Liver (tissue), 9 donors: Measurements from ENCODE around the gene CDH4. TPM values are rescaled to one million over a fixed set of nuclear protein-coding genes. Genes with fewer than 3 reads are reported as not detected.

ENCODE experiments used
- DNase-seq: peaks from one replicate; pipeline ENCODE4 v3.0.0-alpha.2; 2017; ENCODE audit warnings: low spot score
- H3K27ac ChIP-seq, 2 donors: one replicate each; pipeline ENCODE4 v1.7.0; 2013; ENCODE audit warnings: inconsistent platforms in 2 of 2, low read length in 2 of 2, control low read depth in 1 of 2, low read depth in 1 of 2, mild to moderate bottlenecking in 1 of 2
- H3K27me3 ChIP-seq, 4 donors: one replicate each; pipeline versions ENCODE4 v1.6.1 to v1.7.0; 2013; ENCODE audit warnings: low read length in 3 of 4, inconsistent platforms in 1 of 4, mild to moderate bottlenecking in 1 of 4, moderate library complexity in 1 of 4; ENCODE audit not compliant: control insufficient read depth in 4 of 4, insufficient read depth in 4 of 4
- H3K36me3 ChIP-seq, 4 donors: one replicate each; pipeline versions ENCODE4 v1.6.1 to v1.7.0; 2013; ENCODE audit warnings: low read length in 3 of 4, mild to moderate bottlenecking in 3 of 4, low read depth in 1 of 4, moderate library complexity in 1 of 4; ENCODE audit not compliant: control insufficient read depth in 4 of 4, insufficient read depth in 3 of 4
- H3K4me1 ChIP-seq, 4 donors: one replicate each; pipeline versions ENCODE4 v1.6.1 to v1.7.0; 2013; ENCODE audit warnings: low read length in 3 of 4, mild to moderate bottlenecking in 3 of 4, moderate library complexity in 1 of 4; ENCODE audit not compliant: control insufficient read depth in 4 of 4, insufficient read depth in 4 of 4
- H3K4me3 ChIP-seq, 3 donors: one replicate each; pipeline versions ENCODE4 v1.6.1 to v1.7.0; 2013; ENCODE audit warnings: low read length in 3 of 3, control low read depth in 1 of 3, low read depth in 1 of 3, mild to moderate bottlenecking in 1 of 3
- H3K9ac ChIP-seq, 2 donors: one replicate each; pipeline ENCODE4 v1.7.0; 2013; ENCODE audit warnings: low read length in 2 of 2, mild to moderate bottlenecking in 2 of 2, moderate library complexity in 2 of 2, control low read depth in 1 of 2, low read depth in 1 of 2
- H3K9me3 ChIP-seq, 4 donors: one replicate each; pipeline versions ENCODE4 v1.6.1 to v1.7.0; 2013; ENCODE audit warnings: low read length in 3 of 4; ENCODE audit not compliant: control insufficient read depth in 4 of 4
- ATF3 ChIP-seq: IDR thresholded peaks from 2 replicates; pipeline ENCODE4 v1.6.1; 2016; ENCODE audit warnings: antibody characterized with exemption
- EGR1 ChIP-seq, 2 donors: IDR thresholded peaks; 2 replicates each; pipeline ENCODE4 v1.6.1; 2016 to 2018; ENCODE audit warnings: antibody characterized with exemption in 2 of 2, low read depth in 2 of 2
- FOXA1 ChIP-seq: IDR thresholded peaks from 2 replicates; pipeline ENCODE4 v1.6.1; 2016; ENCODE audit warnings: antibody characterized with exemption
- FOXA2 ChIP-seq: IDR thresholded peaks from 2 replicates; pipeline ENCODE4 v1.6.1; 2016; ENCODE audit warnings: antibody characterized with exemption
- GABPA ChIP-seq, 2 donors: IDR thresholded peaks in 1 of 2; conservative IDR thresholded peaks in 1 of 2; 2 replicates each; pipeline ENCODE4 v1.6.1; 2016; ENCODE audit warnings: antibody characterized with exemption in 2 of 2, mild to moderate bottlenecking in 1 of 2, moderate library complexity in 1 of 2
- HNF4A ChIP-seq, 2 donors: conservative IDR thresholded peaks; 2 replicates each; pipeline ENCODE4 v1.6.1; 2016; ENCODE audit warnings: antibody characterized with exemption in 2 of 2, mild to moderate bottlenecking in 2 of 2
- HNF4G ChIP-seq: IDR thresholded peaks from 2 replicates; pipeline ENCODE4 v1.6.1; 2016; ENCODE audit warnings: antibody characterized with exemption
- JUND ChIP-seq, 2 donors: IDR thresholded peaks; 2 replicates each; pipeline ENCODE4 v1.6.1; 2016; ENCODE audit warnings: antibody characterized with exemption in 2 of 2
- MAX ChIP-seq: IDR thresholded peaks from 2 replicates; pipeline ENCODE4 v1.6.1; 2016; ENCODE audit warnings: antibody characterized with exemption
- NR2F2 ChIP-seq: IDR thresholded peaks from 2 replicates; pipeline ENCODE4 v1.6.1; 2016; ENCODE audit warnings: antibody characterized with exemption
- RAD21 ChIP-seq, 2 donors: IDR thresholded peaks; 2 replicates each; pipeline ENCODE4 v1.6.1; 2016; ENCODE audit warnings: antibody characterized with exemption in 2 of 2, mild to moderate bottlenecking in 2 of 2
- SP1 ChIP-seq: IDR thresholded peaks from 2 replicates; pipeline ENCODE4 v1.6.1; 2018; ENCODE audit warnings: antibody characterized with exemption, mild to moderate bottlenecking
- TAF1 ChIP-seq: conservative IDR thresholded peaks from 2 replicates; pipeline ENCODE4 v1.6.1; 2016; ENCODE audit warnings: antibody characterized with exemption, mild to moderate bottlenecking
- WGBS: extraction: QIAGEN DNeasy Blood & Tissue Kit; methylation state at CpG from one replicate; pipeline ENCODE4 v1.1.7; 2013; 5-methylcytosine and 5-hydroxymethylcytosine counted together
- polyA plus RNA-seq, 2 donors: library from polyadenylated mRNA; stranded (reverse) in 1 of 2; unstranded in 1 of 2; fragments of 200-250 nt in 1 of 2; fragments of >200 nt in 1 of 2; fragmentation: Nextera tagmentation in 1 of 2; extraction: Ambion mirVana in 1 of 2; gene quantifications; one replicate each; pipeline versions ENCODE4 v1.2.1 to v1.2.3, GENCODE V29; 2013 to 2015
- total RNA-seq, 2 donors: library from RNA; depleted of rRNA; stranded (reverse); fragments of >200 nt; gene quantifications; one replicate each; pipeline ENCODE4 v1.2.3, GENCODE V29; 2014
- TF ChIP-seq, protein P1 (sequence below): fragments of 150-350 bp; IDR thresholded peaks from 2 replicates; pipeline ENCODE4 v1.5.1; 2017; ENCODE audit warnings: improper control_type of control experiment, low read depth, low read length; ENCODE audit not compliant: missing input control
- TF ChIP-seq, protein P2 (sequence below): IDR thresholded peaks from 2 replicates; pipeline ENCODE4 v1.6.1; 2016; ENCODE audit warnings: antibody characterized with exemption, mild to moderate bottlenecking
- donor health status: healthy.
- donor health status: healthy.
- donor health status: healthy.
- donor health status: healthy.
- donor health status: healthy.

The CDH4 gene
- total and polyA plus RNA-seq, 4 donors = 0.03 to 0.25 (median 0.19) TPM; not detected in 1

DNA sequence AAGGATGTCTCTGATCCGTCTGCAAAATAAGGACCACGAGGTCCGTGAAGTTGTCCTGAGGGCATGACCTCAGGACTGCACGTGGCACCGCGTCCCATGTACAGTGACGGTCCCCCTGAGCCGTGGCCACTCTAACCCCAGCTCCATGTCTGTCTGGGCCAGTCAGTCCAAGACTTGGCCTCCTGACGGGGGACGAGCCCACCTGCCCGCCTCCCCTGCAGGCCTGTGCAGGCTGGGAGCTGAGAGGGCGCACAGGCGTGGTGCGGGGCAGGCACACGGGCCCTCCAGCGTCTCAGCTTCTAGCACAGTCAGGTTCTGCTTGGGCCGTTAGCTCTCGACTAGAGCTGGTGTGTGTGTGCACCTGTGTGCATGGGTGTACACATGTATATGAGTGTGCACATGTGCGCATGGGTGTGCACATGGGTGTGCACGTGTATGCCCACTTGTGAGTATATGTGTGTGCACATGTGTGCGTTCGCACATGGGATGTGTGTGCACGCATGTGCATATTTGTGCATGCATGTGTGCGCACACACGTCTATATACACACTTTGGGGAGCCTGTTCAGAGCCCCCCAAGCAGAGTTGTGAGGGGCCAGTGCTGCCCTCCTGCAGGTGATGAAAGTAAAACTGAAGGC lies 506.6 kb downstream of the CDH4 start:
- Histone ChIP-seq H3K27ac (no peak overlapping the region), H3K9me3 (no peaks in the 10 kb centered on the region), H3K4me1 (no peaks in the 10 kb centered on the region), H3K4me3 (no peak overlapping the region), H3K9ac (no peak overlapping the region), H3K27me3 (peaks cover 0 to 3% (median 0%) of the 10 kb centered on the region in 4 donors), H3K36me3 (no peaks in the 10 kb centered on the region)
- no peak for TF ChIP-seq RAD21 (IDR thresholded peaks at IDR 0.05)
- TF ChIP-seq TAF1 = no peak
- TF ChIP-seq HNF4G = no peak
- TF ChIP-seq ATF3 = no peak
- TF ChIP-seq SP1 = no peak
- TF ChIP-seq GABPA (IDR thresholded peaks at IDR 0.05 in 1 of 2, conservative IDR thresholded peaks at IDR 0.05 in 1 of 2) = no peak
- TF ChIP-seq FOXA1 = no peak
- TF ChIP-seq MAX = no peak
- TF ChIP-seq, protein P1, sequence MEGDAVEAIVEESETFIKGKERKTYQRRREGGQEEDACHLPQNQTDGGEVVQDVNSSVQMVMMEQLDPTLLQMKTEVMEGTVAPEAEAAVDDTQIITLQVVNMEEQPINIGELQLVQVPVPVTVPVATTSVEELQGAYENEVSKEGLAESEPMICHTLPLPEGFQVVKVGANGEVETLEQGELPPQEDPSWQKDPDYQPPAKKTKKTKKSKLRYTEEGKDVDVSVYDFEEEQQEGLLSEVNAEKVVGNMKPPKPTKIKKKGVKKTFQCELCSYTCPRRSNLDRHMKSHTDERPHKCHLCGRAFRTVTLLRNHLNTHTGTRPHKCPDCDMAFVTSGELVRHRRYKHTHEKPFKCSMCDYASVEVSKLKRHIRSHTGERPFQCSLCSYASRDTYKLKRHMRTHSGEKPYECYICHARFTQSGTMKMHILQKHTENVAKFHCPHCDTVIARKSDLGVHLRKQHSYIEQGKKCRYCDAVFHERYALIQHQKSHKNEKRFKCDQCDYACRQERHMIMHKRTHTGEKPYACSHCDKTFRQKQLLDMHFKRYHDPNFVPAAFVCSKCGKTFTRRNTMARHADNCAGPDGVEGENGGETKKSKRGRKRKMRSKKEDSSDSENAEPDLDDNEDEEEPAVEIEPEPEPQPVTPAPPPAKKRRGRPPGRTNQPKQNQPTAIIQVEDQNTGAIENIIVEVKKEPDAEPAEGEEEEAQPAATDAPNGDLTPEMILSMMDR = no peak
- DNase-seq = no peak
- 85% methylated on average over 25 of the region's 25 CpGs for WGBS

GRCh38 chr20:61759286-61760065 lies 507.4 kb downstream of the CDH4 start:
- no peak overlapping the region for H3K4me3 ChIP-seq
- WGBS = 82% methylated on average over 22 of the region's 22 CpGs
- DNase-seq = no peak
- no peak for TF ChIP-seq RAD21 (IDR thresholded peaks at IDR 0.05)
- no peak for TF ChIP-seq EGR1 (IDR thresholded peaks at IDR 0.05; ENCODE audit: low read depth in 2 of 2)
- no peak for TF ChIP-seq FOXA2
- TF ChIP-seq, protein P1 = no peak
- no peak for TF ChIP-seq SP1
- TF ChIP-seq, protein P2, sequence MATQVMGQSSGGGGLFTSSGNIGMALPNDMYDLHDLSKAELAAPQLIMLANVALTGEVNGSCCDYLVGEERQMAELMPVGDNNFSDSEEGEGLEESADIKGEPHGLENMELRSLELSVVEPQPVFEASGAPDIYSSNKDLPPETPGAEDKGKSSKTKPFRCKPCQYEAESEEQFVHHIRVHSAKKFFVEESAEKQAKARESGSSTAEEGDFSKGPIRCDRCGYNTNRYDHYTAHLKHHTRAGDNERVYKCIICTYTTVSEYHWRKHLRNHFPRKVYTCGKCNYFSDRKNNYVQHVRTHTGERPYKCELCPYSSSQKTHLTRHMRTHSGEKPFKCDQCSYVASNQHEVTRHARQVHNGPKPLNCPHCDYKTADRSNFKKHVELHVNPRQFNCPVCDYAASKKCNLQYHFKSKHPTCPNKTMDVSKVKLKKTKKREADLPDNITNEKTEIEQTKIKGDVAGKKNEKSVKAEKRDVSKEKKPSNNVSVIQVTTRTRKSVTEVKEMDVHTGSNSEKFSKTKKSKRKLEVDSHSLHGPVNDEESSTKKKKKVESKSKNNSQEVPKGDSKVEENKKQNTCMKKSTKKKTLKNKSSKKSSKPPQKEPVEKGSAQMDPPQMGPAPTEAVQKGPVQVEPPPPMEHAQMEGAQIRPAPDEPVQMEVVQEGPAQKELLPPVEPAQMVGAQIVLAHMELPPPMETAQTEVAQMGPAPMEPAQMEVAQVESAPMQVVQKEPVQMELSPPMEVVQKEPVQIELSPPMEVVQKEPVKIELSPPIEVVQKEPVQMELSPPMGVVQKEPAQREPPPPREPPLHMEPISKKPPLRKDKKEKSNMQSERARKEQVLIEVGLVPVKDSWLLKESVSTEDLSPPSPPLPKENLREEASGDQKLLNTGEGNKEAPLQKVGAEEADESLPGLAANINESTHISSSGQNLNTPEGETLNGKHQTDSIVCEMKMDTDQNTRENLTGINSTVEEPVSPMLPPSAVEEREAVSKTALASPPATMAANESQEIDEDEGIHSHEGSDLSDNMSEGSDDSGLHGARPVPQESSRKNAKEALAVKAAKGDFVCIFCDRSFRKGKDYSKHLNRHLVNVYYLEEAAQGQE = no peak
- TF ChIP-seq NR2F2 = no peak
- no peak for TF ChIP-seq GABPA (IDR thresholded peaks at IDR 0.05 in 1 of 2, conservative IDR thresholded peaks at IDR 0.05 in 1 of 2)
- TF ChIP-seq MAX = no peak
- no peak for TF ChIP-seq TAF1
- TF ChIP-seq FOXA1 = no peak
- no peak for TF ChIP-seq JUND (IDR thresholded peaks at IDR 0.05)
- no peak for TF ChIP-seq HNF4A (conservative IDR thresholded peaks at IDR 0.05)
- peaks cover 0 to 3% (median 0%) of the 10 kb centered on the region in 4 donors for H3K27me3 ChIP-seq
- H3K9me3 ChIP-seq = no peaks in the 10 kb centered on the region
- H3K4me1 ChIP-seq = no peaks in the 10 kb centered on the region
- H3K27ac ChIP-seq = no peak overlapping the region
- H3K36me3 ChIP-seq = no peaks in the 10 kb centered on the region
- no peak overlapping the region for H3K9ac ChIP-seq
